Measurements from ENCODE around the gene LRRC74B.

LRRC74B gene

DNA sequence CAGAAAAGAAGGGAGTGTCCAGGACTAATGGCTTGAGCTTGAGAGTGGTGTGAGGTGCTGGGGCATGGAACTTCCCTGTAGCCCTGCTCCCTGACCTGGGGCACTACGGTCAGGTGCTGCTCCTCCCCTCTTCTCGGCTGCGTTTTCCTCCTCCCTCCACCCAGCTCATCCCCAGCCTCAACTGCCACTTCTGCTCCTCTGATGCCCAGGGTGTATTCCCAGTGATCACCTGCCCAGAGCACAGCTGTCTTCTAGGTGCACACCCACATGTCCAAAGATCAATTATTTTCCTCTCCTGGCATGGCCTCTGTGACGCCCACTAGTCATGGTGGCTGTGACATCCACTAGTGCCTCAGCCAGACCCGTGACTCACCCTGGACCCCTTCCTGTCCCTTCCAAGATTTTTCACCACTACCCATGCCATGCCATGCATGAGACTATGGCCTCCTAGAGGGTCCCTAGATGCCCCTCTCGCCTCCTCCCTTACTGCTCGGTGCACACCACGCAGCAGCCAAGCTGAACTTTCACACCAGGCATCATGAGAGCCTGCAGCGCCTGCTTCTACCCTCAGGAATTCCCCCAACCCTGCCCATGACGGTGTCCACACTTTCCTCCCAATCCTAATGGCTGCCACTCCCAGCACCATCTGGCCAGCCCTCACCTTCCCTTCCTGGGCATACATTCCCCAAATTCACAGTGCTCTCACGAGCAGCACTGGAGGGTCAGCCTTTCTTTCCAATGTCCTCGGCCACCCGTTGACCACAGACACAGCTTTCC lies 28.9 kb upstream of the LRRC74B start:
- TF ChIP-seq, protein P1, sequence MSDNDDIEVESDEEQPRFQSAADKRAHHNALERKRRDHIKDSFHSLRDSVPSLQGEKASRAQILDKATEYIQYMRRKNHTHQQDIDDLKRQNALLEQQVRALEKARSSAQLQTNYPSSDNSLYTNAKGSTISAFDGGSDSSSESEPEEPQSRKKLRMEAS (IDR thresholded peaks at IDR 0.05; ENCODE audit: low read depth, low read length): no peak
- TF ChIP-seq POLR2A (IDR thresholded peaks at IDR 0.05; ENCODE audit: extremely low read depth, insufficient read length): no peak
- TF ChIP-seq, protein P2, sequence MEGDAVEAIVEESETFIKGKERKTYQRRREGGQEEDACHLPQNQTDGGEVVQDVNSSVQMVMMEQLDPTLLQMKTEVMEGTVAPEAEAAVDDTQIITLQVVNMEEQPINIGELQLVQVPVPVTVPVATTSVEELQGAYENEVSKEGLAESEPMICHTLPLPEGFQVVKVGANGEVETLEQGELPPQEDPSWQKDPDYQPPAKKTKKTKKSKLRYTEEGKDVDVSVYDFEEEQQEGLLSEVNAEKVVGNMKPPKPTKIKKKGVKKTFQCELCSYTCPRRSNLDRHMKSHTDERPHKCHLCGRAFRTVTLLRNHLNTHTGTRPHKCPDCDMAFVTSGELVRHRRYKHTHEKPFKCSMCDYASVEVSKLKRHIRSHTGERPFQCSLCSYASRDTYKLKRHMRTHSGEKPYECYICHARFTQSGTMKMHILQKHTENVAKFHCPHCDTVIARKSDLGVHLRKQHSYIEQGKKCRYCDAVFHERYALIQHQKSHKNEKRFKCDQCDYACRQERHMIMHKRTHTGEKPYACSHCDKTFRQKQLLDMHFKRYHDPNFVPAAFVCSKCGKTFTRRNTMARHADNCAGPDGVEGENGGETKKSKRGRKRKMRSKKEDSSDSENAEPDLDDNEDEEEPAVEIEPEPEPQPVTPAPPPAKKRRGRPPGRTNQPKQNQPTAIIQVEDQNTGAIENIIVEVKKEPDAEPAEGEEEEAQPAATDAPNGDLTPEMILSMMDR (IDR thresholded peaks at IDR 0.05; ENCODE audit: low read depth, low read length): no peak
- no peak for DNase-seq (ENCODE audit: low read depth)
- no peak overlapping the region for H3K4me3 ChIP-seq (ENCODE audit: low read depth, low read length)

DNA sequence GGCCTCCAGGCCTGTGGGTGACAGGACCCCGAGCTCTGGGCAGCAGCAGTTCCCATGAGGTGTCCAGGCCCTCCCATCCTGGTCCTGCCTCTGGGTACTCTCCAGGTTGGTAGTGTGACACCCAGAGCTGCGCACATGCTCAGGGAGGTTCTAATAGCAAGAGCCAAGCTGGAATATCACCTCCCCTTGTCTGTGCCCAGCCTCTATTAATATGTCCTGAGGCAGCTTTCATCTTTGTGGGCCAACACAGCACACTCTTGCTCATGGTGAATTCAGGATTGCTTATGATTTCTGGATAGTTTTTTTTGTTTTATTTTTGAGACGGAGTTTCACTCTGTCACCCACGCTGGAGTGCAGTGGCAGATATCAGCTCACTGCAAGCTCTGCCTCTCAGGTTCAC lies 27.4 kb upstream of the LRRC74B start:
- TF ChIP-seq POLR2A (IDR thresholded peaks at IDR 0.05; ENCODE audit: extremely low read depth, insufficient read length): no peak
- no peak for TF ChIP-seq MYC (IDR thresholded peaks at IDR 0.05; ENCODE audit: low read depth, low read length)
- DNase-seq (ENCODE audit: low read depth): no peak
- no peak overlapping the region for H3K4me3 ChIP-seq (ENCODE audit: low read depth, low read length)

DNA sequence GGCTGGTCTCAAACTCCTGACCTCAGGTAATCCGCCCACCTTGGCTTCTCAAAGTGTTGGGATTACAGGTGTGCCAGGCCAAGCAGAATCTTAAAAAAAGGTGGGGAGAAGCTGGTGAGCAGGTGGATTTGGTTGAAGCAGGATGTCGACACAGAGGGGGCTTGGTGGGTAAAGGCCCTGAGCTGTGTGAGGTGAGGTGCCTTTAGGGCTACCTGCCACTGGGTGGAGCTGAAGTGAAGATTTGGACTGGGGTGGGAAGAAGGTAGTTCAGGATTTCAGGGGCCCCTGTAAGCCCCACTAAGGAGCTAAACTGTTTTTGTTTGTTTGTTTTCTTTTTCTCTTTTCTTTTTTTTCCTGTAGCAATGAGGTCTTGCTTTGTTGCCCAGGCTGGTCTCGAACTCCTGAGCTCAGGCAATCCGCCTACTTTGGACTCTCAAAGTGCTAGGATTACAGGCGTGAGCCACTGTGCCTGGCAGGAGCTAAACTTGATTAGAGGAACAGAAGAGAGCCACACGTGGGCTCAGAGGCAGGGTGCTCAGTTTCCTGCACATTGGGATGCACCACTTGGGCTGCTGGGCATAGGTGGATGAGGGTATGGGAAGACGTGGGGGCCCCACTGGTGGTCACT lies 24.8 kb upstream of the LRRC74B start:
- DNase-seq (ENCODE audit: low read depth): peak; percentile 54
- H3K4me3 ChIP-seq (ENCODE audit: low read depth, low read length): no peak overlapping the region
- TF ChIP-seq, protein P2 (IDR thresholded peaks at IDR 0.05; ENCODE audit: low read depth, low read length): peak; percentile 53
- no peak for TF ChIP-seq POLR2A (IDR thresholded peaks at IDR 0.05; ENCODE audit: extremely low read depth, insufficient read length)

DNA sequence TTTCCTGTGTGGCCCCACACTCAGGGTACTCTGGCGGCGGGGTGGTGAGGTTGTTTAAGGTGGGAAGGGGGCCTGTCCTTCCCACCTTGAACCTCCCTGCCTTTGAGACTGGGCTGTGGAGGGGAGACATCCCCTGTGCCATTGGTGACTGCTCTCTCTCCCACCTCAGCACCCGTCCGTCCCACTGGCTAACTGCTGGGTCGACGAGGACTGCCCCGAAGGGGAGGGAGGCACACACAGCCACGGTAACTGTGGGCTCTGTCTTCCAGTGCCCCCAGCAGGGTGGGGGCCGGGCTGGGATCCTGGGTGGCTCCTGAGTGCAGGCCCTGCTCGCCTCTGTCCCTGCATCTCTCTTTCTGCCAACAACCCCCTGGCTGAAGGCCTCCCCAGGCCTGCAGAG lies 23.2 kb upstream of the LRRC74B start:
- DNase-seq (ENCODE audit: low read depth): no peak

DNA sequence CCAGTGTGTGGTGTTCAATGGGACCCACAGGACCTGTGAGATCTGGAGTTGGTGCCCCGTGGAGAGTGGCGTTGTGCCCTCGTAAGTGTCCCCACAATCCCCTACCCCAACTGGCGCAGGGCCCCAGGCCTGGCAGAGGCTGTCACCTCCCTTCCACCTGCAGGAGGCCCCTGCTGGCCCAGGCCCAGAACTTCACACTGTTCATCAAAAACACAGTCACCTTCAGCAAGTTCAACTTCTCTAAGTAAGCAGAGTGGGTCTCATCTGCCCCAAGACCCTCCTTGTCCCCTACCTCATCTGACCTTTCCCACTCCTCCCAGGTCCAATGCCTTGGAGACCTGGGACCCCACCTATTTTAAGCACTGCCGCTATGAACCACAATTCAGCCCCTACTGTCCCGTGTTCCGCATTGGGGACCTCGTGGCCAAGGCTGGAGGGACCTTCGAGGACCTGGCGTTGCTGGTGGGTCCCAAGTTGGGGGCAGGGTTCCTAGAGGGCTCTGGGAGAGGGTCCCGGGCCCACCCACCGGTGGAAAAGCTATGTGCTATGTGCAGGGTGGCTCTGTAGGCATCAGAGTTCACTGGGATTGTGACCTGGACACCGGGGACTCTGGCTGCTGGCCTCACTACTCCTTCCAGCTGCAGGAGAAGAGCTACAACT lies 22.7 kb upstream of the LRRC74B start:
- no peak for DNase-seq (ENCODE audit: low read depth)
- H3K4me3 ChIP-seq (ENCODE audit: low read depth, low read length): no peak overlapping the region
- TF ChIP-seq, protein P2 (IDR thresholded peaks at IDR 0.05; ENCODE audit: low read depth, low read length): peak; percentile 9
- TF ChIP-seq, protein P1 (IDR thresholded peaks at IDR 0.05; ENCODE audit: low read depth, low read length): no peak

More for the DNA sequence above, 23.2 kb upstream of the LRRC74B start:
- TF ChIP-seq, protein P1 (IDR thresholded peaks at IDR 0.05; ENCODE audit: low read depth, low read length): no peak
- TF ChIP-seq MYC (IDR thresholded peaks at IDR 0.05; ENCODE audit: low read depth, low read length) (no peak), POLR2A (IDR thresholded peaks at IDR 0.05; ENCODE audit: extremely low read depth, insufficient read length) (no peak)
- TF ChIP-seq, protein P2 (IDR thresholded peaks at IDR 0.05; ENCODE audit: low read depth, low read length): no peak
- H3K4me3 ChIP-seq (ENCODE audit: low read depth, low read length): no peak overlapping the region

DNA sequence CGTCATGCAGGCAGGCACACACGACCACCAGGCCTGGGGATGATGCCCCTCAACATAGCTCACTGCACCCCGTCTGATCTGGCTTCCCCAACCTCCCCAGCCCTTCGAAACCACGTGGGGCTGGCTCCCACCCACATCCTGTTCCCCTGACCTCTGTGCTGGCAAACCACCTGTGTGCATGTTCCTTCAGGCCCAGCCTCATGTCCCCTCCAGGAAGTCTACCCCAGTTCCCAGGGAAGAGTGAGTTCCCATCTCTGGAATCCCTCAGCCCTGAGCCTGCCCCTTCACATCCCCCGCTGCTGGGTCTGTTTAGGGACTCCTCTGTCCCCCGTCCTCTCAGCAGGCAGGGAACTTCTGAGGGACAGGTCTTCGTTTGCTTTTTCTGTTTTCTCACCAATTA lies 20.5 kb upstream of the LRRC74B start:
- no peak for TF ChIP-seq MYC (IDR thresholded peaks at IDR 0.05; ENCODE audit: low read depth, low read length)
- TF ChIP-seq, protein P1 (IDR thresholded peaks at IDR 0.05; ENCODE audit: low read depth, low read length): peak; percentile 29; the same call in 1 of the 2 replicates
- no peak overlapping the region for H3K4me3 ChIP-seq (ENCODE audit: low read depth, low read length)
- DNase-seq (ENCODE audit: low read depth): no peak
